IMR-90 (cell line): ENCODE data around the gene SPATA13. TPM values are rescaled to one million over a fixed set of nuclear protein-coding genes. Genes with fewer than 3 reads are reported as not detected.
A peak's percentile ranks its signal among the peaks of the same experiment; 100 is the strongest.

Source experiments
- ATAC-seq: fragments of 200-7000 bp; cut with Tn5 transposase; 2 replicates; pipeline ENCODE4 v1.9.1; 2020; ENCODE audit warnings: low read depth, mild to moderate bottlenecking, moderate library complexity
- BruUV-seq: library from RNA; stranded (reverse); fragments of 400-500 nt; replicated peaks from 2 replicates; lab custom pipeline; 2021; lab: Mats Ljungman, UMichigan
- CTCF ChIA-PET: fragments of 300-600 bp; formaldehyde crosslinking; extraction: SDS; loops from one replicate; lab custom pipeline; 2021; ENCODE audit warnings: antibody characterized with exemption; lab: Yijun Ruan, JAX
- POLR2A ChIA-PET: fragments of 300-600 bp; sonication (Branson Sonifier 250); formaldehyde crosslinking; loops from one replicate; lab custom pipeline; 2022; ENCODE audit warnings: antibody characterized with exemption; ENCODE audit not compliant: unreplicated experiment; lab: Charles Lee
- DNase-seq: peaks from one replicate; pipeline ENCODE4 v3.0.0; 2013
- H2AFZ ChIP-seq: replicated peaks from 2 replicates; pipeline ENCODE3; 2013; ENCODE audit warnings: low read length, mild to moderate bottlenecking; ENCODE audit not compliant: poor library complexity
- H2AK5ac ChIP-seq: 2 replicates; pipeline ENCODE4 v1.6.1; 2013; ENCODE audit warnings: low read depth, low read length, inconsistent platforms
- H2AK9ac ChIP-seq: replicated peaks from 2 replicates; pipeline ENCODE3; 2013; ENCODE audit warnings: mild to moderate bottlenecking, low read depth, low read length, moderate library complexity; ENCODE audit not compliant: poor library complexity
- H2BK120ac ChIP-seq: 2 replicates; pipeline ENCODE4 v1.6.1; 2013; ENCODE audit warnings: low read depth, low read length, inconsistent platforms
- H2BK15ac ChIP-seq: 3 replicates; pipeline ENCODE4 v1.6.1; 2013; ENCODE audit warnings: low read depth, low read length, inconsistent platforms
- H2BK20ac ChIP-seq: 2 replicates; pipeline ENCODE4 v1.6.1; 2013; ENCODE audit warnings: low read depth, mild to moderate bottlenecking, inconsistent platforms, low read length, moderate library complexity
- H2BK5ac ChIP-seq: 2 replicates; pipeline ENCODE4 v1.6.1; 2013; ENCODE audit warnings: mild to moderate bottlenecking, low read depth, low read length, inconsistent platforms; ENCODE audit not compliant: poor library complexity, severe bottlenecking
- H3K14ac ChIP-seq: replicated peaks from 2 replicates; pipeline ENCODE4 v1.6.1; 2013; ENCODE audit warnings: low read depth, low read length, inconsistent platforms
- H3K18ac ChIP-seq: 2 replicates; pipeline ENCODE4 v1.6.1; 2013; ENCODE audit warnings: low read depth, low read length, control low read depth
- H3K23ac ChIP-seq: 2 replicates; pipeline ENCODE4 v1.6.1; 2013; ENCODE audit warnings: low read depth, low read length, inconsistent platforms
- H3K27ac ChIP-seq: 2 replicates; pipeline ENCODE4 v1.5.1; 2013; ENCODE audit warnings: mild to moderate bottlenecking, control low read depth, low read length; ENCODE audit not compliant: insufficient read depth
- H3K27me3 ChIP-seq: 2 replicates; pipeline ENCODE4 v1.6.1; 2013; ENCODE audit warnings: low read length; ENCODE audit not compliant: control insufficient read depth, insufficient read depth
- H3K36me3 ChIP-seq: 2 replicates; pipeline ENCODE4 v1.6.1; 2013; ENCODE audit warnings: low read length, mixed read lengths; ENCODE audit not compliant: control insufficient read depth, insufficient read depth
- H3K4ac ChIP-seq: 2 replicates; pipeline ENCODE4 v1.6.1; 2013; ENCODE audit warnings: low read depth, low read length, inconsistent platforms
- H3K4me1 ChIP-seq: 2 replicates; pipeline ENCODE4 v1.6.1; 2013; ENCODE audit warnings: low read length, mixed read lengths; ENCODE audit not compliant: control insufficient read depth, insufficient read depth
- H3K4me2 ChIP-seq: 2 replicates; pipeline ENCODE4 v1.6.1; 2013; ENCODE audit warnings: low read depth, mild to moderate bottlenecking, control low read depth, low read length, moderate library complexity
- H3K4me3 ChIP-seq: 2 replicates; pipeline ENCODE4 v1.5.1; 2013; ENCODE audit warnings: low read depth, mild to moderate bottlenecking, control low read depth, low read length, moderate library complexity; ENCODE audit not compliant: insufficient read depth
- H3K56ac ChIP-seq: 2 replicates; pipeline ENCODE4 v1.6.1; 2013; ENCODE audit warnings: low read length, inconsistent platforms; ENCODE audit not compliant: insufficient read depth; ENCODE audit errors: extremely low read depth
- H3K79me1 ChIP-seq, 2 experiments: 2 replicates each; pipeline ENCODE4 v1.6.1; 2013; ENCODE audit warnings: low read length in 2 of 2, inconsistent platforms in 1 of 2, low read depth in 1 of 2
- H3K9ac ChIP-seq: 2 replicates; pipeline ENCODE4 v1.6.1; 2013; ENCODE audit warnings: low read depth, low read length, control low read depth
- H3K9me1 ChIP-seq: 2 replicates; pipeline ENCODE4 v1.6.1; 2013; ENCODE audit warnings: low read length, inconsistent platforms; ENCODE audit not compliant: insufficient read depth
- H3K9me3 ChIP-seq: 2 replicates; pipeline ENCODE4 v1.6.1; 2013; ENCODE audit warnings: low read length; ENCODE audit not compliant: control insufficient read depth, insufficient read depth
- H4K20me1 ChIP-seq: 2 replicates; pipeline ENCODE4 v1.6.1; 2013; ENCODE audit warnings: low read length, inconsistent platforms; ENCODE audit not compliant: insufficient read depth
- H4K5ac ChIP-seq: 2 replicates; pipeline ENCODE4 v1.6.1; 2013; ENCODE audit warnings: mild to moderate bottlenecking, low read depth, low read length, control low read depth
- H4K8ac ChIP-seq, 2 experiments: 2 replicates each; pipeline ENCODE4 v1.6.1; 2013; ENCODE audit warnings: low read depth in 2 of 2, low read length in 2 of 2, control low read depth in 1 of 2, inconsistent platforms in 1 of 2
- H4K91ac ChIP-seq: 2 replicates; pipeline ENCODE4 v1.6.1; 2013; ENCODE audit warnings: low read depth, low read length, inconsistent platforms; ENCODE audit not compliant: insufficient read depth
- CHD1 ChIP-seq: IDR thresholded peaks from 2 replicates; pipeline ENCODE4 v1.6.1; 2012; ENCODE audit warnings: low read depth, low read length, improper control_type of control experiment
- MAZ ChIP-seq: IDR thresholded peaks from 2 replicates; pipeline ENCODE4 v1.6.1; 2012; ENCODE audit warnings: low read depth, mild to moderate bottlenecking, low read length, improper control_type of control experiment, moderate library complexity, borderline replicate concordance
- MXI1 ChIP-seq: IDR thresholded peaks from 2 replicates; pipeline ENCODE4 v1.6.1; 2012; ENCODE audit warnings: low read depth, mild to moderate bottlenecking, low read length, moderate library complexity, borderline replicate concordance
- POLR2A ChIP-seq: IDR thresholded peaks from 2 replicates; pipeline ENCODE4 v1.6.1; 2012; ENCODE audit warnings: mild to moderate bottlenecking, low read depth, low read length
- RAD21 ChIP-seq: IDR thresholded peaks from 2 replicates; pipeline ENCODE4 v1.6.1; 2012; ENCODE audit warnings: low read length, improper control_type of control experiment
- RCOR1 ChIP-seq: IDR thresholded peaks from 2 replicates; pipeline ENCODE4 v1.6.1; 2012; ENCODE audit warnings: mild to moderate bottlenecking, low read length, improper control_type of control experiment; ENCODE audit not compliant: insufficient replicate concordance
- SMC3 ChIP-seq: fragments of 150-350 bp; IDR thresholded peaks from 2 replicates; pipeline ENCODE4 v1.6.1; 2016; ENCODE audit warnings: low read depth, mild to moderate bottlenecking, antibody characterized with exemption, low read length, moderate library complexity
- WGBS, 2 experiments: methylation state at CpG; one replicate each; pipeline versions ENCODE4 v1.1.5 to v1.1.7; 2013; ENCODE audit warnings: missing lambda C conversion rate in 2 of 2; ENCODE audit not compliant: insufficient read length in 1 of 2; ENCODE audit errors: extremely low coverage in 2 of 2; 5-methylcytosine and 5-hydroxymethylcytosine counted together
- dilution Hi-C: fragments of 300-500 bp; cut with HindIII; formaldehyde crosslinking; loops from one replicate; pipeline ENCODE4 v1.14.3; 2018; ENCODE audit warnings: low sequenced_read_pairs; ENCODE audit not compliant: unreplicated experiment
- in situ Hi-C: fragments of 300-500 bp; cut with MboI; formaldehyde crosslinking; loops from 3 replicates; pipeline ENCODE4 v1.14.3; 2019; ENCODE audit warnings: low sequenced_read_pairs, inconsistent platforms, mixed read lengths
- intact Hi-C: fragments of 100-400 bp; cut with micrococcal nuclease; formaldehyde crosslinking; loops from 2 replicates; pipeline ENCODE4 v1.10.0; 2022
- polyA plus RNA-seq, 3 experiments: library from polyadenylated mRNA; depleted of rRNA; stranded (reverse); fragments of >200 nt; gene quantifications; 2 replicates each; pipeline ENCODE4 v1.2.3, GENCODE V29; 2012; ENCODE audit warnings: low replicate concordance in 1 of 3
- total RNA-seq: library from RNA; depleted of rRNA; stranded (reverse); fragments of >200 nt; gene quantifications from 2 replicates; pipeline ENCODE4 v1.2.3, GENCODE V29; 2012
- TF ChIP-seq, protein P1 (sequence below): fragments of 150-350 bp; IDR thresholded peaks from 2 replicates; pipeline ENCODE4 v1.6.1; 2016; ENCODE audit warnings: low read depth, mild to moderate bottlenecking, low read length, moderate library complexity, borderline replicate concordance

The SPATA13 gene
- total and polyA plus RNA-seq, 2 of the 4 experiments (the other 2 are of a cell fraction), result 10.5 to 12.5 TPM

DNA sequence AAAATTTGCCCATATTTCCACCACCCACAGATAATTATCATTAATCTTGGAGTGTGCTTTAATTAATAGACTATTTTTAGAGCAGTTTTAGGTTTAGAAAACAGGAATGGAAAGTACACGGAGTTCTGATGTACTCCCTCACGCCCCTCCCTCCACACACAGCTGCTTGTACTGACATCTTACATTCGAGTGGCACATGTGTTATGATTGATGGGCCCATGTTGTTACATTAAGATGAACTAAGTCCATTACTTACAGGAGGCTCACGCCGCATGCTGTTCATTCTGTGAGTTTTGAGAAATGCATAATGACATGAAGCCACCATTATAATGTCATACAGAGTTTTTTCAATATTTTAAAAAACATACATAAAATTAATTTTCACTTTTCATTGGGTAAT is 1.2 kb upstream of the SPATA13 start:
- H3K56ac ChIP-seq, result no peak overlapping the region
- H3K36me3 ChIP-seq, result no peaks in the 10 kb centered on the region
- no peak overlapping the region for H3K23ac ChIP-seq
- H3K4ac ChIP-seq, result 0 out of 2 replicates have a peak overlapping the region, but pooled peaks have one; percentile 72
- peaks cover 23% of the 10 kb centered on the region; the same call in 1 of the 2 replicates for H4K20me1 ChIP-seq
- H3K18ac ChIP-seq, result peak overlapping the region; percentile 57; the same call in 1 of the 2 replicates
- ChIA-PET POLR2A (interaction anchor here (1.4 kb wide), 1 partner anchor 10 kb away, joined by 4 read pairs; no protein-coding TSS in a partner anchor), CTCF (no interaction called here)
- H4K8ac ChIP-seq, result peak overlapping the region; percentile 1 to 59; a peak in 2 of 4 replicates
- no TSS peak for BruUV-seq
- peak overlapping the region; percentile 41; the same call in 1 of the 2 replicates for H4K91ac ChIP-seq
- no peaks in the 10 kb centered on the region for H3K9me3 ChIP-seq
- H2AFZ ChIP-seq, result no peak overlapping the region
- intact Hi-C loops (no loop called here), in situ Hi-C loops (no loop called here), dilution Hi-C loops (no loop called here)
- no CpG with 5 or more reads among the region's 5 CpGs for WGBS, 2 experiments
- peak overlapping the region; percentile 2 for H2BK5ac ChIP-seq
- peak overlapping the region; percentile 67; the same call in 1 of the 2 replicates for H2AK5ac ChIP-seq
- H3K79me1 ChIP-seq, result peaks cover 20 to 36% of the 10 kb centered on the region in 2 experiments
- H2BK15ac ChIP-seq, result no peak overlapping the region
- H3K4me2 ChIP-seq, result no peak overlapping the region
- H3K27me3 ChIP-seq, result no peaks in the 10 kb centered on the region
- H2BK120ac ChIP-seq, result peak overlapping the region; percentile 11; the same call in 1 of the 2 replicates
- TF ChIP-seq, protein P1, sequence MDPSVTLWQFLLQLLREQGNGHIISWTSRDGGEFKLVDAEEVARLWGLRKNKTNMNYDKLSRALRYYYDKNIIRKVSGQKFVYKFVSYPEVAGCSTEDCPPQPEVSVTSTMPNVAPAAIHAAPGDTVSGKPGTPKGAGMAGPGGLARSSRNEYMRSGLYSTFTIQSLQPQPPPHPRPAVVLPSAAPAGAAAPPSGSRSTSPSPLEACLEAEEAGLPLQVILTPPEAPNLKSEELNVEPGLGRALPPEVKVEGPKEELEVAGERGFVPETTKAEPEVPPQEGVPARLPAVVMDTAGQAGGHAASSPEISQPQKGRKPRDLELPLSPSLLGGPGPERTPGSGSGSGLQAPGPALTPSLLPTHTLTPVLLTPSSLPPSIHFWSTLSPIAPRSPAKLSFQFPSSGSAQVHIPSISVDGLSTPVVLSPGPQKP, result no peak
- no peak for TF ChIP-seq MXI1
- TF ChIP-seq RCOR1, result no peak
- no peak for TF ChIP-seq POLR2A
- no peak for TF ChIP-seq RAD21
- TF ChIP-seq CHD1, result no peak
- no peak for TF ChIP-seq SMC3
- TF ChIP-seq MAZ, result no peak
- no peak overlapping the region for H3K4me3 ChIP-seq
- ATAC-seq (no peak), DNase-seq (no peak)
- H3K27ac ChIP-seq, result no peak overlapping the region
- H3K14ac ChIP-seq, result 0 out of 2 replicates have a peak overlapping the region, but pooled peaks have one; percentile 50
- peaks cover 14% of the 10 kb centered on the region for H3K4me1 ChIP-seq
- no peak overlapping the region; the same call in 1 of the 2 replicates for H4K5ac ChIP-seq
- no peak overlapping the region for H2AK9ac ChIP-seq
- no peak overlapping the region for H3K9ac ChIP-seq
- H2BK20ac ChIP-seq, result peak overlapping the region; percentile 15
- peaks cover 15% of the 10 kb centered on the region for H3K9me1 ChIP-seq
